Epithelial cell of prostate (primary cell): ENCODE data around the gene BRCA1.
"Not testable (repeated sequence)": the region's sequence is repeated elsewhere in the genome, so short reads cannot be mapped to it uniquely, and the experiment has no call there.

ENCODE experiments used
- DNase-seq: peaks from one replicate; pipeline ENCODE4 v3.0.0-alpha.2; 2011; ENCODE audit warnings: low read depth, low spot score
- H3K27ac ChIP-seq: fragments of 450-650 bp; 2 replicates; pipeline ENCODE4 v1.5.1; 2017; ENCODE audit warnings: mild to moderate bottlenecking

Gene BRCA1

DNA sequence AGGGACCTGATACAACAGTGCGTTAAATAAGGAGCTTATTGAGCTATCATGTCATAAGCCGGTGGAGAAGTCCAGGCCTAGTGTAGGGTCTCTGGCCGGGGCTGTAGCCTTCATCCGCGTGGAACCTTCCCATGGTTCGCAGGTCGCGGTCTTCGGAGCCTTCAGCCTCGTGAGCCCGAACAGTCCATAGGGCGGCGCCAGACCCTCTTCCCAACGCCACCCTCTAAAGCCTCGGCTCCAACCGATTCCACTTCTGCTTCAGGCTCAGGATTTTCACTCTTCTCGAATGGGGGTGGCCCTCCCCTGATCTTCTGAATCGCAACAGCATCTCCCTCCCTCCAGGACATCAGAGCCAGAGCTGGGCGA, 10.3 kb upstream of the BRCA1 start:
- H3K27ac ChIP-seq, result no peak overlapping the region
- no peak for DNase-seq

DNA sequence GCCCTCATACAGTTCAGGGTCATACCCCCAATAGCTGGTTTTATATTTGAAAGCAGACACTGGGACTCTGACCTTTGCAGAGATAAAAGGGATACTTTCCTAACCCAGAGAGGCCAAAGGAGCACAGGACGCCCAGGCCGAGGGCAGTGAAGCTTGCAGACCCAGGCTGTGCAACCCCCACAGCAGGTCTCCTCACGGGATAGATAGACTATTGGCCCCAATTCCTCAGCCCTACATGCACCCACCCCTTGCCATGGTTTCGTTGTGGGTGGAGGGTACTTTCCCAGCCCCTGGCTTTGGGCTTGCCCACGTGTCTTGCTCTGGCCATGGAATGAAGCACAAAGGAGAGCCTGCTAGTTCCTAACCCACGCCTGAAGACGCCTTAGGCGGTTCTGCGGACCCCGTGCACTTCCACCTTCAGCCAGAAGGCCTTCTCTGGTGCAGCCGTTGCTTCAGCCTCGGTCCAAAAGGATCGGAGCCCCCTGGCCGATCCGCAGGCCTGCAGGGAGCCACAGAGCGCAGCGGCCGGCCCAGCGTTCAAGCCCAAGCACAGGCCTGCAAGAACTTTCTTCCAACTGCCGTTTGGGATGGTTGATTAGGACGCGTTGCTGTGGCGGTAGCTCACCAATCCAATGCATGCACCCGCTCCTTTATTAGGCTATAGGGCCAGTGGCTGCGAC, 9.8 kb upstream of the BRCA1 start:
- H3K27ac ChIP-seq, result no peak overlapping the region
- DNase-seq, result no peak

DNA sequence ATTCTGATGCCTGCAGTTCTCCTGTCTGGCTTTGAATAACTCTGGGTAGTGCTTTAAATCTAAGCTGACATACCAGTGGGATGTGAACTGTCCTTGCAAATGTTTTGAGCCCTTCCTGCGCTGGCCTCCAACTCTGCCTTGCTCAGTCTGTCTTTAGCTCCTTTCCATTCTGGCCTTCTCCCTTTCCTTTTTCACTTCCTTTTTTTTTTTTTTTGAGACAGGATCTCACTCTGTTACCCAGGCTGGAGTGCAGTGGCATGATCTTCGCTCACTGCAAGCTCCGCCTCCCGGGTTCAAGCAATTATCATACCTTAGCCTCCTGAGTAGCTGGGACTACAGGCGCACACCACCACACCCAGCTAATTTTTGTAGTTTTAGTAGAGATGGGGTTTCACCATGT, 8.3 kb upstream of the BRCA1 start:
- not testable (repeated sequence) for H3K27ac ChIP-seq, DNase-seq

DNA sequence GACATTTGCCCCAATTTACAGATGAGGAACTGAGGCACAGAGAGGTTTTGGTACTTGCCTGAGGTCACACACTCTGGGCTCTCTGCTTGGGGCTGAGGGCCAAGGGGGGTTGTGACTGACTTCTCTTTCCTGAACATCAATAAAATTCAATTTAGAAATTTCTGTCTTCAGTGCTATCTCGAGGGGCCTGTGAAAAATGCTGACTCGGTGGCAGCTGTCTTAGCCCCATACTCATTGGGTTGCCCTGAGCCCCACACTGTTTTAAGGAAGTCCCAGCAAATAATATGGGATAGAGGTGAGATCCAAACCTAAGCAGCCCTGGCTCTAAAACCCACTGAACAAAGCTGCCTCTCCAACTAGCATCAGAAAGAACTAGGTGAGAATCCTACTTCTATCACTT, 7.0 kb upstream of the BRCA1 start:
- no peak for DNase-seq
- no peak overlapping the region for H3K27ac ChIP-seq

DNA sequence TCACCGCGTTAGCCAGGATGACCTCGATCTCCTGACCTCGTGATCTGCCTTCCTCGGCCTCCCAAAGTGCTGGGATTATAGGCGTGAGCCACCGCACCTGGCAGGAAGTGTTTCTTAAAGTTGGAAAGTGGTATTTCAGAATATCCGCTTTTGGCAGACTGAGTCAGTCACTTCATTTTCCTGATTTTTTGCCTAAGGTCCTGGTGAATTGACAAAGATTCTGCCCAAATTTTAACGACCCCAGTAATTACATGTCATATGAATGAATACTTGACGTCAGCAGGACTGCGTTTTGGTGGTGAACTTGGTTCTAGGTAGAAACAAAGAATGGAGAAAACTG, 4.5 kb upstream of the BRCA1 start:
- H3K27ac ChIP-seq, result peak overlapping the region; percentile 90
- no peak for DNase-seq

DNA sequence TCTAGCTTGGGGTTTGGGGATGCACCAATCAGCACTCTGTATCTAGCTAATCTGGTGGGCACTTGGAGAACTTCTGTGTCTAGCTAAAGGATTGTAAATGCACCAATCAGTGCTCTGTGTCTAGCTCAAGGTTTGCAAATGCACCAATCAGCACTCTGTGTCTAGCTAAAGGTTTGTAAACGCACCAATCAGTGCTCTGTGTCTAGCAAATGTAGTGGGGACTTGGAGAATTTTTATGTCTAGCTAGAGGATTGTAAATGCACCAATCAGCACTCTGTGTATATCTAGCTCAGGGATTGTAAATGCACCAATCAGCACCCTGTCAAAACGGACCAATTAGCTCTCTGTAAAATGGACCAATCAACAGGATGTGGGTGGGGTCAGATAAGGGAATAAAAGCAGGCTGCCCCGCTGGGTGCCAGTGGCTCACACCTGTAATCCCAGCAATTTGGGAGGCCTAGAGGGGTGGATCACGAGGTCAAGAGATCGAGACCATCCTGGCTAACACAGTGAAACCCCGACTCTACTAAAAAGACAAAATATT, 2.2 kb upstream of the BRCA1 start:
- H3K27ac ChIP-seq, result peak overlapping the region; percentile 90
- DNase-seq, result not testable (repeated sequence)

DNA sequence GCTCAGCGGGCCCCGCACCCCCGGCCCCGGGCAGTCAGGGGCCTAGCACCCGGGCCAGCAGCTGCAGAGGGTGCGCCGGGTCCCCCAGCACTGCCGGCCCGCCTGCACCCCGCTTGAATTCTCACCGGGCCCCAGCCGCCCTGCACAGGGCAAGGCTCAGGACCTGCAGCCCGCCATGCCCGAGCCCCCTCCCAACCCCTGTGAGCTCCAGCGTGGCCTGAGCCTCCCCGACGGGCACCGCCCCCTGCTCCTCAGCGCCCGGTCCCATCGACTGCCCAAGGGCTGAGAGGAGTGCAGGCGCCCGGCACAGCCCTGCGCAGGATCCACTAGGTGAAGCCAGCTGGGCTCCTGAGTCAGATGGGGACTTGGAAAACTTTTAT, 1.7 kb upstream of the BRCA1 start:
- peak overlapping the region; percentile 90 for H3K27ac ChIP-seq
- no peak for DNase-seq

DNA sequence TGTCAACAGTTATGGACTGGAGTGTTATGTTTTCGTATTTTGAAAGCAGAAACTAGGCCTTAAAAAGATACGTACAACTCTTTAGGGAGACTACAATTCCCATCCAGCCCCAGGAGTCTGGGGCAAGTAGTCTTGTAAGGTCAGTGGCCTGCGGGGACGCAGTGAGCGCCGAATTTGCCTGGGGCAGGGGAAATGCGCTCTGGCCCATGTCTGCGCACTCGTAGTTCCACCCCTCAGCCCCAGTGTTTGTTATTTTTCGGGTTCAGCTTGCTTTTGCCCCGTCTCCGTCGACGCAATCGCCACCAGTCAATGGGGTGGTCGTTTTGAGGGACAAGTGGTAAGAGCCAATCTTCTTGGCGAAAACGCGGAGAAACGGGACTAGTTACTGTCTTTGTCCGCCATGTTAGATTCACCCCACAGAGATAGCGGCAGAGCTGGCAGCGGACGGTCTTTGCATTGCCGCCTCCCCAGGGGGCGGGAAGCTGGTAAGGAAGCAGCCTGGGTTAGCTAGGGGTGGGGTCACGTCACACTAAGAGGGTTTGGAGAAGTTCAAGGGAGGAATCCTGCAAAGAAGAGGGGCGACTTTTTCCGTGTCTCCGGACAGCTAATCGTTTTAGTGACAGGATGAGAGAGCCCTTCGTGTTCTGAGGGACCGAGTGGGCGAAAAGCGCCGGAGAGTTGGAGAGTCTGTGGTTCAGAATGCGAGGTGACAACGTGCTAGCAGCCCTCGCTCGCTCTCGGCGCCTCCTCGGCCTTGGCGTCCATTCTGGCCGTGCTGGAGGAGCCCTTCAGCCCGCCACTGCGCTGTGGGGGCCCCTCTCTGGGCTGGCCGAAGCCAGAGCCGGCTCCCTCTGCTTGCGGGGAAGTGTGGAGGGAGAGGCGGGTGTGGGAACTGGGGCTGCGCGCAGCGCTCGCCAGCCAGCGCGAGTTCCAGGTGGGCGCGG, 1.1 kb upstream of the BRCA1 start:
- H3K27ac ChIP-seq, result peak overlapping the region; percentile 90
- DNase-seq, result no peak

DNA sequence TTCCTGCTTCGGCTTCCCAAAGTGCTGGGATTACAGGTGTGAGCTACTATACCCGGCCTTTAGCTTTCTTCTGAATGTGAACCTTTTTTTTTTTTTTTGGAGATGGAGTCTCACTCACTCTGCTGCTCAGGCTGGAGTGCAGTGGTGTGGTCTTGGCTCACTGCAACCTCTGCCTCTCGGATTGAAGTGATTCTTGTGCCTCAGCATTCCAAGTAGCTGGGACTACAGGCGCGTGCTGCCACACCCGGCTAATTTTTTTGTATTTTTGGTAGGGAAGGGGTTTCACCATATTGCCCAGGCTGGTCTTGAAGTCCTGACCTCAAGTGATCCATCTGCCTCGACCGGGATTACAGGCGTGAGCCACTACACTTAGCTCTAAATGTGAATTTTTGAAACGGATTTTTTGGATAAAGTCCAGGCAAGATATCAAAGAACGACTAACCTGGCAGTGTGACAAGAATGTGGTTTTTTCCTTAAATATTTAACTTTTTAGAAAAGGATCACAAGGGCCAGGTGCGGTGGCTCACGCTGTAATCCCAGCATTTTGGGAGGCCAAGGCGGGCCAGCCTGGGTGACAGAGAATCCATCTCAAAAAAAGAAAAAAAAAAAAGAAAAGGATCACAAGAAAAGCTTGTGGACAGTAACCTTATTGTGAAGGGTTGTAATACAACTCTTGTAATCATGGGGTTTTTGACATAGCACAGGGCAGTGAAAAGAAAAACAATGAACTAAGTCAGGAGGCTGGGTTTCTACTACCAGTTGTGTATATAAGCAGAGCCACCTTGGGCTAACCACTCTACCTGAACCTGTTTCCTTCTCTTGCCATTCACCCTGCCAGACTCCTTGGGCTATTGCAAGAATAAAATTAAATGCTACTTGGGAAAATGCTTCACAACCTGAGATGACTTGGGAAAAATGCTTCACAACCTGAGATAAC, 6.2 kb downstream of the BRCA1 start:
- DNase-seq, result no peak
- no peak overlapping the region for H3K27ac ChIP-seq

DNA sequence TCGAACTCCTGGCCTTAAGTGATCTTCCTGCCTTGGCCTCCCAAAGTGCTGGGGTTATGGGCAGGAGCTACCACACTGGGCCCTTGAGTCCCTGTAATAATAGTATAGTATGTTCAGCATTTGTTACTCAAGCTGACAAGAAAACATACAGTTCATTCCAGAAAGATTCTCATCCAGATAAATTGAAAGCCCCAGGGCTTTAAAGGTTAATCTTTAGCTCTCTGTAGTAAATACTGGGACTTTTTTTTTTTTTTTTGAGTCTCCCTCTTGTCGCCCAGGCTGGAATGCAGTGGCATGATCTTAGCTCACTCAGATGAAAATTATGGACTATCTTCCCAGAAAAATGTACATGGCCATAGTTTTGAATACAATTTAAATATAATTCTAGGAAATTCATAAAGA, 11.0 kb downstream of the BRCA1 start:
- no peak overlapping the region for H3K27ac ChIP-seq
- no peak for DNase-seq

DNA sequence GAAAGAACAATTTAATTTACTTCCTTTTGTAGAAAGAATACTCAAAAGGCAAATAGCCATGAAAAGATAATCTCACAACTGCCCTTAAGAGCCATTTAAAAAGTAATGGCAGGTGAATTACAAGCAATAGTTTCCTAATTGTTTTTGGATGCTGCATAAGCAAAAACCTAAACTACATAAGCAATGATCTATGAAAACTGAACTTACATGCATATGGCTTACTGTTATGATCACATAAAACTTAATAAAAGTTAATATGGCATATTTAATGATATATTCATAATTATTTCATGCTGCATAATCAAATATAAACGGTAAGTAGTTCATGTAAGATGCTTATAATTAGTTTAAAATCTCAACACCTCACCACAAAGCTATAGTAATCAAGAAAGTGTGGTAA, 18.6 kb downstream of the BRCA1 start:
- no peak overlapping the region for H3K27ac ChIP-seq
- no peak for DNase-seq

DNA sequence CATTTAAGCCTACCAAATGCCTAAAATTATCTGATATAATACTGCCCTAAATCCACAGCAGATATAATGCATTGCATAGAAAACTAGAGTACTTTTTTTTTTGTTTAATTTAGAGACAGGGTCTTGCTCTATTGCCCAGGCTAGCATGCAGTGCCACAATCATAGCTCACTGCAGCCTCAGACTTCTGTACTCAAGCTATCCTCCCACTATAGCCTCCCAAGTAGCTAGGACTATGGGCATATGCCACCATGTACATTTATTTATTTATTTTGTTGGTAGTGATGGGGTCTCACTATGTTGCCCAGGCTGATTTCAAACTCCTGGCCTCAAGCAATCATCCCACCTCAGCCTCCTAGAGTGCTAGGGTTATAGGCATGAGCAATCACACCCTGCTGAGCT, 20.0 kb downstream of the BRCA1 start:
- no peak overlapping the region for H3K27ac ChIP-seq
- DNase-seq, result no peak

DNA sequence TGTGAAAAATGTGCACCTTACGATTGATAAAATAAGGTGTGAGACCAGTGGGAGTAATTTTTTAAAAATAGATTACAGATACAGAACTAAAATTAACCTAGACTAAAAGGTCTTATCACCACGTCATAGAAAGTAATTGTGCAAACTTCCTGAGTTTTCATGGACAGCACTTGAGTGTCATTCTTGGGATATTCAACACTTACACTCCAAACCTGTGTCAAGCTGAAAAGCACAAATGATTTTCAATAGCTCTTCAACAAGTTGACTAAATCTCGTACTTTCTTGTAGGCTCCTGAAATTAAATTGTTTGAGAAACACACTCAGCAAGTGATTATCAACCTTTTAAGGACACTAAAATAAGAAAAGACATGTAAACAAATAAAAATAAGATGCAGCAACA, 20.5 kb downstream of the BRCA1 start:
- no peak overlapping the region for H3K27ac ChIP-seq
- DNase-seq, result no peak

DNA sequence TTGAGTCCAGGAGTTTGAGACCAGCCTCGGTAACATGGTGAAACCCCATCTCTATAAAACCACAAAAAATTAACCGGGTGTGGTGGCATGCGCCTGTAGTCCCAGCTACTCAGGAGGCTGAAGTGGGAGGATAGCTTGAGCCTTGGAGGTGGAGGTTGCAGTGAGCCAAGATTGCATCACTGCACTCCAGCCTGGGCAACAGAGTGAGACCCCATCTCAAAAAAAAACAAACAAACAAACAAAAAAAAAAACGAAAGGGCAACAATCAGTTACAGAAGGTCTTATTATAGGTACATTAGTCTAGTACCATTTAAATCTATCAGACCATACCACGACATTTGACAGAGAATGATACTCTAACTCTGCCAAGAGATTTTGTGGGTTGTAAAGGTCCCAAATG, 29.8 kb downstream of the BRCA1 start:
- DNase-seq, H3K27ac ChIP-seq: not testable (repeated sequence)

DNA sequence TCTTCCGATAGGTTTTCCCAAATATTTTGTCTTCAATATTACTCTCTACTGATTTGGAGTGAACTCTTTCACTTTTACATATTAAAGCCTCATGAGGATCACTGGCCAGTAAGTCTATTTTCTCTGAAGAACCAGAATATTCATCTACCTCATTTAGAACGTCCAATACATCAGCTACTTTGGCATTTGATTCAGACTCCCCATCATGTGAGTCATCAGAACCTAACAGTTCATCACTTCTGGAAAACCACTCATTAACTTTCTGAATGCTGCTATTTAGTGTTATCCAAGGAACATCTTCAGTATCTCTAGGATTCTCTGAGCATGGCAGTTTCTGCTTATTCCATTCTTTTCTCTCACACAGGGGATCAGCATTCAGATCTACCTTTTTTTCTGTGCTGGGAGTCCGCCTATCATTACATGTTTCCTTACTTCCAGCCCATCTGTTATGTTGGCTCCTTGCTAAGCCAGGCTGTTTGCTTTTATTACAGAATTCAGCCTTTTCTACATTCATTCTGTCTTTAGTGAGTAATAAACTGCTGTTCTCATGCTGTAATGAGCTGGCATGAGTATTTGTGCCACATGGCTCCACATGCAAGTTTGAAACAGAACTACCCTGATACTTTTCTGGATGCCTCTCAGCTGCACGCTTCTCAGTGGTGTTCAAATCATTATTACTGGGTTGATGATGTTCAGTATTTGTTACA, 30.9 kb downstream of the BRCA1 start:
- H3K27ac ChIP-seq, result no peak overlapping the region

DNA sequence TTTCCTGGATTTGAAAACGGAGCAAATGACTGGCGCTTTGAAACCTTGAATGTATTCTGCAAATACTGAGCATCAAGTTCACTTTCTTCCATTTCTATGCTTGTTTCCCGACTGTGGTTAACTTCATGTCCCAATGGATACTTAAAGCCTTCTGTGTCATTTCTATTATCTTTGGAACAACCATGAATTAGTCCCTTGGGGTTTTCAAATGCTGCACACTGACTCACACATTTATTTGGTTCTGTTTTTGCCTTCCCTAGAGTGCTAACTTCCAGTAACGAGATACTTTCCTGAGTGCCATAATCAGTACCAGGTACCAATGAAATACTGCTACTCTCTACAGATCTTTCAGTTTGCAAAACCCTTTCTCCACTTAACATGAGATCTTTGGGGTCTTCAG, 32.3 kb downstream of the BRCA1 start:
- DNase-seq, result no peak
- H3K27ac ChIP-seq, result no peak overlapping the region

More for the DNA sequence above, 30.9 kb downstream of the BRCA1 start:
- DNase-seq, result no peak

DNA sequence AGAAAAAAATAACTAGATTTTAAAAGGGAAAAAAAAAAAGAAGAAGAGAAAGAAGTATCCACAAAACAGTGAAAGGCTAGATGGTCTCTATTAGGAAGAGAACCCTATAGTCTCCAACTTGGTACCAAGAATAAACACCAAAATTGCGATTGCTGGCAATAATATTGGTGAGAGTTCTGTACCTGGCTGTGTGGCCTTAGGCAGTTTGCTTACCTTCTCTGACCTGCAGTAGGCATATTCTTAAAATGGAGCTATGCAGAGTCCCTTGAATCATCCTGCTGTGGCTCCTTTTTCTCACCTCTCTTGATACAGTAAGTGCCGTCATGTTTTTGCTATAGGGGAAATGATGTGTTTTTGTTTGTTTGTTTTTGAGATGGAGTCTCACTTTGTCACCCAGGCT, 35.1 kb downstream of the BRCA1 start:
- no peak for DNase-seq

DNA sequence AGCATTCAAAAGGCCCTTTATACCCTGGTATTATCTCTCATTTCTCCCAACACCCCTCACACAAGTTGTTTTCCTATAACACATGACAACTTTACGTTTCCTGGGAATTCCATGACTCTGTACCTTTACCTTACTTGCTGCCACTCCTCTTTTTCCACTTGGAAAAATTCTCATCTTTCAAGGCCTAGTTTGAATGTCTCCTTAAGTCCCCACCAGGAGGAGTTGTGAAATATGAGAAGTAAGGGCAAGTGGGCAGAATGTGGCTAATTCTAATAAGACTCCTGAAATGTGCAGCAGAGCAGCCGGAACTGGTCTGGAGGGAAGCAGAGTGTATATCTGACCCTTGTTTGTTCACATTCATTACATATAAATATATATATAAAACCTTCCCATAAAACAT, 39.7 kb downstream of the BRCA1 start:
- DNase-seq, result no peak
- no peak overlapping the region for H3K27ac ChIP-seq

More for the DNA sequence above, 35.1 kb downstream of the BRCA1 start:
- H3K27ac ChIP-seq, result no peak overlapping the region

DNA sequence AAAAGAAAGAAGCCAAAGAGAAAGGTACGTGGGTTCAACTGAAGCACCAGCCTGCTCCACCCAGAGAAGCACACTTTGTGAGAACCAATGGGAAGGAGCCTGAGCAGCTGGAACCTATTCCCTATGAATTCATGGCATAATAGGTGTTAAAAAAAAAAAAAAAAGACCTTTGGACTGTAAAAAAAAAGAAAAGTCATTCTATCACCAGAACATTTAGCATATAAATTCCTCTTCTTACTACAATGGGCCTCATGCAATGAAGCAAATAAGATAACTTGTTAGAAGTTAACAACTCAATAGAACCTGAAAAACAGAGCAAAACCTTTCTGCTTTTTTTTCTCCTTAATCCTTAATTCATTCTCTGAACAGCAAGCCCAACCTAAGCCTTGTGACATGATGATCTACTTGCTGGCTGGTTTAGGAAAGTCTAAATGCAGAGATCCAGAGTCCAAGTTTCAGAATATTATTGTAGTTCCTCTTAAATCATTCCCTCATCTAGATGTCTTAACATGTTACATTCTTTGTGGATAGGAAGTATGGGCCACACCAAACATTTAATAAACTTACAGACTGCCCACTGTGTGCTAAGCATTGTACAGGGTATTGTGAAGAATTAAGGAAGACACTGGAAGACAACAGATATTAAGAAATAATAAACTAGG, 45.4 kb downstream of the BRCA1 start:
- DNase-seq, result no peak
- peak overlapping the region; percentile 15 for H3K27ac ChIP-seq
